ENCODE results near the gene RTBDN.

DNA sequence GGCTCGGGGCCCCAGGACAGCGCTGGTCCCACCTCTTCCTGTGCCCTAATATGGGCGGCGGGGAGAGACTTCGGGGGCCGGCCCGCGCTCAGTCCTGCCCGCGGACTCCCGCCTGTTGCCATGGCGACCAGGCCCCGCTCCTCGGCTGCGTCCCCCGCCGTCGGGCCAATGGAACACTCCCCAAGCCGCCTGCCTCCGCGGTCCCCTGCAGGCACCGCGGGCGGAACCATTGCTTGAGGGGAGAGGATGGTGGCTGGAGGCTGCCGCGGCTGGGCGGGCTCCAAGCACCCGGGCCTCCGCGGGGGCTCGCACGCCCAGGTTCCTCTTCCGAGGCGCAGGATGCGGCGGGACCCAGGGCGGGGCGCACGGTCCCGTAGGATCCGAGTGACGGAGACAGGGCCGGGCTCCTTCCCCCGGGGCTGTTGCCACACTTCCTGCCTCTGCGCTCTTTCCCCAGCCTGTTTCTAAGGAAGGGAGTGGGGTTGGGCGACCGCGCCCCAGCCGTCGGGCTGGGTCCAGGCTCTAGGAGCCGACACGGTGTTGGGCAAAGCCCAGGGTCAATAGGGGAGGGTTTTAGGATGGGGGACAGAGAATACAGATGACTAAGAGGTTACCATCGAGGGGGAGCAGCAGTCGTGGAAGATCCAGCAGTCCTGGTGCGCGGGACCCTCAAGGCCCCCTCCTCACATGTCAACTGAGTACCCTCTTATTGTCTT lies 44.3 kb downstream of the RTBDN start:
- TF ChIP-seq CREB1 (CRISPR knock-in tag; IDR thresholded peaks at IDR 0.05; ENCODE audit: low read depth) (no peak), POLR2AphosphoS5 (IDR thresholded peaks at IDR 0.05; ENCODE audit: low read depth) (peak; percentile 50; the same call in 1 of the 2 replicates), EZH2phosphoT487 (IDR thresholded peaks at IDR 0.05; ENCODE audit: unreplicated experiment) (no peak), EZH2 (IDR thresholded peaks at IDR 0.05; ENCODE audit: low read depth, unreplicated experiment) (no peak), JUNB (IDR thresholded peaks at IDR 0.05; ENCODE audit: unreplicated experiment) (no peak), ZNF114 (CRISPR knock-in tag; IDR thresholded peaks at IDR 0.05) (no peak), NANOG (IDR thresholded peaks at IDR 0.05; ENCODE audit: borderline replicate concordance) (no peak)
- TF ChIP-seq, protein P1, sequence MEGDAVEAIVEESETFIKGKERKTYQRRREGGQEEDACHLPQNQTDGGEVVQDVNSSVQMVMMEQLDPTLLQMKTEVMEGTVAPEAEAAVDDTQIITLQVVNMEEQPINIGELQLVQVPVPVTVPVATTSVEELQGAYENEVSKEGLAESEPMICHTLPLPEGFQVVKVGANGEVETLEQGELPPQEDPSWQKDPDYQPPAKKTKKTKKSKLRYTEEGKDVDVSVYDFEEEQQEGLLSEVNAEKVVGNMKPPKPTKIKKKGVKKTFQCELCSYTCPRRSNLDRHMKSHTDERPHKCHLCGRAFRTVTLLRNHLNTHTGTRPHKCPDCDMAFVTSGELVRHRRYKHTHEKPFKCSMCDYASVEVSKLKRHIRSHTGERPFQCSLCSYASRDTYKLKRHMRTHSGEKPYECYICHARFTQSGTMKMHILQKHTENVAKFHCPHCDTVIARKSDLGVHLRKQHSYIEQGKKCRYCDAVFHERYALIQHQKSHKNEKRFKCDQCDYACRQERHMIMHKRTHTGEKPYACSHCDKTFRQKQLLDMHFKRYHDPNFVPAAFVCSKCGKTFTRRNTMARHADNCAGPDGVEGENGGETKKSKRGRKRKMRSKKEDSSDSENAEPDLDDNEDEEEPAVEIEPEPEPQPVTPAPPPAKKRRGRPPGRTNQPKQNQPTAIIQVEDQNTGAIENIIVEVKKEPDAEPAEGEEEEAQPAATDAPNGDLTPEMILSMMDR (conservative IDR thresholded peaks at IDR 0.05; ENCODE audit: low read depth in 2 of 2) = no peak
- TF ChIP-seq, protein P2, sequence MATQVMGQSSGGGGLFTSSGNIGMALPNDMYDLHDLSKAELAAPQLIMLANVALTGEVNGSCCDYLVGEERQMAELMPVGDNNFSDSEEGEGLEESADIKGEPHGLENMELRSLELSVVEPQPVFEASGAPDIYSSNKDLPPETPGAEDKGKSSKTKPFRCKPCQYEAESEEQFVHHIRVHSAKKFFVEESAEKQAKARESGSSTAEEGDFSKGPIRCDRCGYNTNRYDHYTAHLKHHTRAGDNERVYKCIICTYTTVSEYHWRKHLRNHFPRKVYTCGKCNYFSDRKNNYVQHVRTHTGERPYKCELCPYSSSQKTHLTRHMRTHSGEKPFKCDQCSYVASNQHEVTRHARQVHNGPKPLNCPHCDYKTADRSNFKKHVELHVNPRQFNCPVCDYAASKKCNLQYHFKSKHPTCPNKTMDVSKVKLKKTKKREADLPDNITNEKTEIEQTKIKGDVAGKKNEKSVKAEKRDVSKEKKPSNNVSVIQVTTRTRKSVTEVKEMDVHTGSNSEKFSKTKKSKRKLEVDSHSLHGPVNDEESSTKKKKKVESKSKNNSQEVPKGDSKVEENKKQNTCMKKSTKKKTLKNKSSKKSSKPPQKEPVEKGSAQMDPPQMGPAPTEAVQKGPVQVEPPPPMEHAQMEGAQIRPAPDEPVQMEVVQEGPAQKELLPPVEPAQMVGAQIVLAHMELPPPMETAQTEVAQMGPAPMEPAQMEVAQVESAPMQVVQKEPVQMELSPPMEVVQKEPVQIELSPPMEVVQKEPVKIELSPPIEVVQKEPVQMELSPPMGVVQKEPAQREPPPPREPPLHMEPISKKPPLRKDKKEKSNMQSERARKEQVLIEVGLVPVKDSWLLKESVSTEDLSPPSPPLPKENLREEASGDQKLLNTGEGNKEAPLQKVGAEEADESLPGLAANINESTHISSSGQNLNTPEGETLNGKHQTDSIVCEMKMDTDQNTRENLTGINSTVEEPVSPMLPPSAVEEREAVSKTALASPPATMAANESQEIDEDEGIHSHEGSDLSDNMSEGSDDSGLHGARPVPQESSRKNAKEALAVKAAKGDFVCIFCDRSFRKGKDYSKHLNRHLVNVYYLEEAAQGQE (IDR thresholded peaks at IDR 0.05; ENCODE audit: unreplicated experiment) = no peak

Data from GM23338 (cell line).